DND-41 (cell line): ENCODE results near the gene MRPL9.

Source experiments
- CTCF ChIP-seq: IDR thresholded peaks from 2 replicates; pipeline ENCODE4 v1.5.1; 2012; ENCODE audit warnings: borderline replicate concordance, low read length, moderate library complexity, mild to moderate bottlenecking; ENCODE audit not compliant: poor library complexity, severe bottlenecking; ENCODE audit errors: extremely low read depth
- EZH2 ChIP-seq: IDR thresholded peaks from 3 replicates; pipeline ENCODE4 v1.6.1; 2012; ENCODE audit warnings: borderline replicate concordance, low read depth, mild to moderate bottlenecking, moderate library complexity, low read length, inconsistent platforms; ENCODE audit not compliant: severe bottlenecking

GRCh38 chr1:151718666-151719065 is 44.6 kb downstream of the MRPL9 start:
- TF ChIP-seq CTCF (no peak), EZH2 (no peak)
